Thyroid gland (tissue), 4 donors: Measurements from ENCODE around the gene FAM222A. TPM values are rescaled to one million over a fixed set of nuclear protein-coding genes. Genes with fewer than 3 reads are reported as not detected.

Experiments used
- DNase-seq, 2 donors: peaks; one replicate each; pipeline ENCODE4 v3.0.0-alpha.2; 2019
- H3K27ac ChIP-seq, 3 donors: fragments of 200-600 bp; sonication (generic); 1 replicate in 2 of 3; 2 replicates in 1 of 3; pipeline ENCODE4 v1.5.1; 2016 to 2019; ENCODE audit warnings: mild to moderate bottlenecking in 1 of 3, moderate library complexity in 1 of 3
- H3K27me3 ChIP-seq: fragments of 200-600 bp; sonication (generic); one replicate; pipeline ENCODE4 v1.5.1; 2019
- H3K36me3 ChIP-seq, 2 donors: fragments of 200-600 bp; sonication (generic); one replicate each; pipeline ENCODE4 v1.5.1; 2016 to 2019
- H3K4me1 ChIP-seq, 2 donors: fragments of 200-600 bp; sonication (generic); one replicate each; pipeline ENCODE4 v1.5.1; 2017 to 2019
- H3K4me3 ChIP-seq, 3 donors: fragments of 200-600 bp; sonication (generic); replicated peaks in 1 of 3; 1 replicate in 2 of 3; 2 replicates in 1 of 3; pipeline ENCODE4 v1.5.1; 2016; ENCODE audit warnings: mild to moderate bottlenecking in 1 of 3
- H3K9me3 ChIP-seq: fragments of 200-600 bp; sonication (generic); one replicate; pipeline ENCODE4 v1.5.1; 2017
- POLR2A ChIP-seq, 2 donors: fragments of 450-650 bp; IDR thresholded peaks; one replicate each; pipeline ENCODE4 v1.6.1; 2017; ENCODE audit warnings: antibody characterized with exemption in 2 of 2, mild to moderate bottlenecking in 2 of 2, moderate library complexity in 1 of 2
- WGBS, 2 donors: methylation state at CpG; one replicate each; pipeline ENCODE4 v1.1.5; 2017; 5-methylcytosine and 5-hydroxymethylcytosine counted together
- intact Hi-C: fragments of 100-400 bp; cut with DNase I; formaldehyde crosslinking; loops from one replicate; pipeline ENCODE4 v1.15.1; 2023
- total RNA-seq, 4 donors: library from RNA; depleted of rRNA; stranded (reverse); fragments of >200 nt; gene quantifications; one replicate each; pipeline ENCODE4 v1.2.3, GENCODE V29; 2016
- TF ChIP-seq, protein P1 (sequence below), 6 experiments: fragments of 200-600 bp in 3 of 6; fragments of 450-650 bp in 3 of 6; sonication (generic) in 3 of 6; IDR thresholded peaks; one replicate each; pipeline ENCODE4 v1.5.1; 2016 to 2019; ENCODE audit warnings: antibody characterized with exemption in 6 of 6, mild to moderate bottlenecking in 2 of 6, inconsistent platforms in 1 of 6, moderate library complexity in 1 of 6

FAM222A gene
- total RNA-seq, 4 donors from 2014 or later: 1.3 to 3.8 (median 1.9) TPM

DNA sequence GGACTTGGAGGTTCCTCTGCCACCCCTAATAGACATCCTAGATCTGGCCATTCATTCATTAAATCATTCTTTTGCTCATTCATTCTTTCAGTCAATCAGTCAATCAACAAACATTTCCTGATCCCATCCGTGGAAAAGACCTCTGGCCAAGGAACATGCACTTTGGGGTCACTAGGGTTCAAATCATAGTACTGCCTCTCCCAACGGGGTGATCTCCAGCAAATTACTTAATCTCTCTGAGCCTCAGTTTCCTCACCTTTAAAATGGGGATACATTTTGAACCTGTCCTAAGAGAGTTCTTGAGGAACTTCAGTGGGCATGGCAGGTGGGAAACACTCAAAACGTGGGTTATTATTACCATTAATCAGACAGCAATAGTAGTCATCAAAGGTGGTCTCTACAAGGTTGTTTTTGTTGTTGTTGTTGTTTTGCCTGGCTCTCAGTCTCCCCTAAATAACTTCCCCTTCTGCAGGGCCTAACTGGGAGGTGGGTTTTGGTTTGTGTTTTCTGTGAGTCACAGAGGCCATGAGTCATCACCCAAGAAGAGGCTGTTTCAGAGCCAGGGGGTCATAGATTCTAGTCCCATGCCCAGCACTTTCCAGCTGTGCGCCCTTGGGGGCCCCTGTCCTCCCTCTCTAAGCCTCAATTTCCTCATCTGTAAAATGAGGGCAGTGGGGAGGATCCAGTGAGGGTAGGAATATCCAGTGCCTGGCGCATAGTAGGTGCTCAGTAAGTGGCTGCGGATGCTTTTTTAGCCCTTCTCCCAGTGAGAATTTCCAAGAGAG lies 16.9 kb upstream of the FAM222A start:
- Histone ChIP-seq H3K36me3 (no peaks in the 10 kb centered on the region), H3K27ac (no peak overlapping the region), H3K4me3 (no peak overlapping the region), H3K4me1 (no peaks in the 10 kb centered on the region), H3K27me3 (no peaks in the 10 kb centered on the region), H3K9me3 (no peaks in the 10 kb centered on the region)
- DNase-seq: no peak
- 72 to 76% methylated on average over 6 of the region's 6 CpGs for WGBS, 2 donors
- intact Hi-C loops: no loop called here
- no peak for TF ChIP-seq POLR2A (IDR thresholded peaks at IDR 0.05)
- TF ChIP-seq, protein P1, sequence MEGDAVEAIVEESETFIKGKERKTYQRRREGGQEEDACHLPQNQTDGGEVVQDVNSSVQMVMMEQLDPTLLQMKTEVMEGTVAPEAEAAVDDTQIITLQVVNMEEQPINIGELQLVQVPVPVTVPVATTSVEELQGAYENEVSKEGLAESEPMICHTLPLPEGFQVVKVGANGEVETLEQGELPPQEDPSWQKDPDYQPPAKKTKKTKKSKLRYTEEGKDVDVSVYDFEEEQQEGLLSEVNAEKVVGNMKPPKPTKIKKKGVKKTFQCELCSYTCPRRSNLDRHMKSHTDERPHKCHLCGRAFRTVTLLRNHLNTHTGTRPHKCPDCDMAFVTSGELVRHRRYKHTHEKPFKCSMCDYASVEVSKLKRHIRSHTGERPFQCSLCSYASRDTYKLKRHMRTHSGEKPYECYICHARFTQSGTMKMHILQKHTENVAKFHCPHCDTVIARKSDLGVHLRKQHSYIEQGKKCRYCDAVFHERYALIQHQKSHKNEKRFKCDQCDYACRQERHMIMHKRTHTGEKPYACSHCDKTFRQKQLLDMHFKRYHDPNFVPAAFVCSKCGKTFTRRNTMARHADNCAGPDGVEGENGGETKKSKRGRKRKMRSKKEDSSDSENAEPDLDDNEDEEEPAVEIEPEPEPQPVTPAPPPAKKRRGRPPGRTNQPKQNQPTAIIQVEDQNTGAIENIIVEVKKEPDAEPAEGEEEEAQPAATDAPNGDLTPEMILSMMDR (IDR thresholded peaks at IDR 0.05): no peak

DNA sequence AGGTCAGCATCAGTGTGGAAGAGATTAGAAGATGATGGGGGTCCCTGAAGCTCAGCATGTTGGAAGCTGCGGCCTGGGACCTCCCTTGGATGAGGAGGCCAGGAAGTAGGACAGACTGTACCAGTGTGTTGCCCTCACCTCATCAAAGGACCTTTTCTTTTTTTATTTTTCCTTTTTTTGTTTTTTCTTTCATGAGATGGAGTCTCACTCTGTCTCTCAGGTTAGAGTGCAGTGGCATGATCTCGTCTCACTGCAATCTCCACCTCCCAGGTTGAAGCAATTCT lies 16.4 kb upstream of the FAM222A start:
- WGBS, 2 donors: 92 to 93% methylated on average over 2 of the region's 2 CpGs
- H3K4me3 ChIP-seq: no peak overlapping the region
- no peak for DNase-seq
- no peaks in the 10 kb centered on the region for H3K4me1 ChIP-seq
- H3K36me3 ChIP-seq: no peaks in the 10 kb centered on the region
- H3K27ac ChIP-seq: no peak overlapping the region
- intact Hi-C loops: no loop called here
- TF ChIP-seq, protein P1 (IDR thresholded peaks at IDR 0.05): no peak
- TF ChIP-seq POLR2A (IDR thresholded peaks at IDR 0.05): no peak
- H3K27me3 ChIP-seq: no peaks in the 10 kb centered on the region
- no peaks in the 10 kb centered on the region for H3K9me3 ChIP-seq

DNA sequence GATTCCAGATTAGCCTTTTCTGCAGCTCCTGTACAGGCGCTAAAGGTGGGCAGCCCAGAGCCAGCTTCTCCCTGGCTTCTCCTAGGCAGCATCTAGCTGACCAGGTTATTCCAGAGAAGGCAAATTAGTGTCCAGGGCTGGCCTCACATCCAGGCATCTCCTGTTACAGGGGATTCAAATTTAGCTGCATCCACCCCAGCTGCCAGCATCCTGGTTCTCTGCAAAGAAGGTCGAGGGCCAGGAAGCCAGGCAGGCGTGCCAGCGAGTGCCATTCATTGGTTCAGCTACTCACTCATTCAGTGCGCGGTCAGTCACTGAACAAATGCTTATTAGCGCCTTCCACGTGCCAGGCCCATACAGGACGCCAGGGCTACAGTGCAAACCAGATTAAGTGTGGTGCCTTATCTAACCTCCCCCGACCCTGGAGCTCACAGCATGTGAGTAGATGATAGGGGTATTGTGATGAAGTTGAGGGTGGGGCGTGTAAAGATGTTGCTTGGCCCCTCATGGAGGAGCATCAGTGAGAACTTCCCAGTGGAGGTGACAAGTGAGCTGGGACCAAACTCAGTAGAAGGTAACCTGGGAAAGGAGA lies 15.7 kb upstream of the FAM222A start:
- no peak overlapping the region for H3K27ac ChIP-seq
- H3K9me3 ChIP-seq: no peaks in the 10 kb centered on the region
- no peaks in the 10 kb centered on the region for H3K27me3 ChIP-seq
- no peak overlapping the region for H3K4me3 ChIP-seq
- 71 to 77% methylated on average over 8 to 11 of the region's 11 CpGs for WGBS, 2 donors
- intact Hi-C loops: no loop called here
- H3K36me3 ChIP-seq: no peaks in the 10 kb centered on the region
- DNase-seq: no peak
- TF ChIP-seq POLR2A (IDR thresholded peaks at IDR 0.05): no peak
- TF ChIP-seq, protein P1 (IDR thresholded peaks at IDR 0.05): no peak
- H3K4me1 ChIP-seq: no peaks in the 10 kb centered on the region

DNA sequence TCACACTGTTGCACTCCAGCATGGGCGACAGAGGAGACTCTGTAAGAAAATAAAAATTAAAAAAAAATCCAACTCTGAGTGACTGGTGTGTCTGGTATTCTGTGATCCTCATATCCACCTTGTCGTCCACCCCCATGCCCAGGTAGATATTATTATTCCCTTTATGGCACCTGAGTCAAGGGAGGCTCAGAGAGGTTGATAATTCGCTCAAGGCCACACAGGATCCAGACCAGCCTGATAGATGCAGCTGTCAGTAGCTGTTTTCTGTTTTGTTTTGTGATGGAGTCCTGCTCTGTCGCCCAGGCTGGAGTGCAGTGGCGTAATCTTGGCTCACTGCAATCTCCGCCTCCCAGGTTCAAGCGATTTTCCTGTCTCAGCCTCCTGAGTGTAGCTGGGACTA lies 14.8 kb upstream of the FAM222A start:
- no peak overlapping the region for H3K27ac ChIP-seq
- intact Hi-C loops: no loop called here
- H3K27me3 ChIP-seq: no peaks in the 10 kb centered on the region
- DNase-seq: no peak
- H3K9me3 ChIP-seq: no peaks in the 10 kb centered on the region
- H3K4me3 ChIP-seq: no peak overlapping the region
- H3K36me3 ChIP-seq: no peaks in the 10 kb centered on the region
- no peaks in the 10 kb centered on the region for H3K4me1 ChIP-seq
- TF ChIP-seq POLR2A (IDR thresholded peaks at IDR 0.05): no peak
- TF ChIP-seq, protein P1 (IDR thresholded peaks at IDR 0.05): no peak
- WGBS, 2 donors: 92 to 95% methylated on average over 7 of the region's 7 CpGs

DNA sequence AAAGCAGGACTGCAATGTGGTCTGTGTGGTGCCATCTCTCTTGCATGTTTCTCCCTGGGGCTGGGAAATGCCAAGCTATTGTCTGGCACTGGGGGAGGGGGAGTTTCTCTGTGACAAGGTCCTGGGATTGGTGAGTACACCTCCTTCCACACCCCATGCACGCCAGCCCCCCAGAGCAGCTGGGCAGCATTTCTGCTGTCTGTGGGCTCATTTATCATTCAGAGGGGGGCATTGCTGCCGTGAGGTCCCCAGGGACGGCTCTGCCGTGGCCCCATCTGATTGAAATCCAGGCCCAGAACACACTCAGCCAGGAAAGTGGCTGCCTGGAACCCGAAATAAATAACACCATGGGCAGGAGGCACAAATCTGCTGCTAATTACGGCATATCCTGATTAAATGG lies 12.6 kb upstream of the FAM222A start:
- intact Hi-C loops: no loop called here

More for the DNA sequence above, 12.6 kb upstream of the FAM222A start:
- Histone ChIP-seq H3K9me3 (no peaks in the 10 kb centered on the region), H3K4me3 (no peak overlapping the region), H3K36me3 (no peaks in the 10 kb centered on the region), H3K4me1 (no peaks in the 10 kb centered on the region), H3K27ac (no peak overlapping the region), H3K27me3 (no peaks in the 10 kb centered on the region)
- DNase-seq: no peak
- 55 to 59% methylated on average over 2 to 6 of the region's 6 CpGs for WGBS, 2 donors
- TF ChIP-seq, protein P1 (IDR thresholded peaks at IDR 0.05): no peak
- no peak for TF ChIP-seq POLR2A (IDR thresholded peaks at IDR 0.05)
